HG03045 (cell line): ENCODE results near the gene GABBR2.
"Not testable (repeated sequence)": the region's sequence is repeated elsewhere in the genome, so short reads cannot be mapped to it uniquely, and the experiment has no call there.

Source experiments
- ATAC-seq: cut with Tn5 transposase; IDR thresholded peaks from one replicate; pipeline ENCODE4 v1.9.1; 2021; ENCODE audit warnings: mild to moderate bottlenecking, moderate library complexity; ENCODE audit not compliant: unreplicated experiment

Gene GABBR2

DNA sequence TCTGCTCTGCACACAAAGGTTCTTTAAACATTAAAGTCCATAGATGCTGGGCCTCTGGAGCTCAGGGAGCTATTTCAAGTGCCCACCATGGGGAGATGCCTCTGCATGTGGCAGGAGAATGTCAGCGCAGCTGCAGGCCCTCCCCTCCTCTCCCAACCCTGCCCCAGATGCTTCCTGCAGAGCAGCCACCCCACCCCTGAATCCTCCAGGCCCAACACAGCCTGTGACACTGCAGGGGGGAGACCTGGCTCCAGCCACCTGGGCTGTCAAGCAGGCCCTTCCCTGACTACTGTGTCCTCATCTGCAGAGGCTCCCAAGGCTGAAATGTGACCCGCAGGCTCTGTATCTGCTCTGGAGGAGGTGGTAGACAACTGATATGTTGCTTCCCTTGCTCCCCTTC lies 213.9 kb downstream of the GABBR2 start:
- ATAC-seq, result no peak

DNA sequence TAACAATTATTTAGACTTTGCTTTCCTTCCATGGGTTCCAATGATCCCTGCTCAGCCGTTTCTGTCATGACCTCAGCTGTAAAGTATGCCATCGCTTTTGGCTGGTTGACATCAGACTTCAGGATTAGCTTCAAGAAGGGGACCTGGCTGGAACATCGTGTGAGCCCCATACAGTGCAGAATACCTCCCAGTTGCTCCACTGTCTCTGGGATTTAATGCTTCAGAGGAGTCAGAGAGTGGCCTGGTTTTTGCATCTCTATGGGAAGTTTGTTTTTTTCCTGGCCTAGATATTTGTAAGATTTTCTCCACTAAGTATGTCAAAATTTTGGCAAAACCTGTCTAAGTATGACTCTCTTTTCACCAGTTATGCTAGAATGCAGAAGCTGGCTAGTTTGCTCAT lies 216.9 kb downstream of the GABBR2 start:
- ATAC-seq, result no peak

- no peak for ATAC-seq
Observed at GRCh38 chr9:98491231-98491651, 217.5 kb downstream of the GABBR2 start.

DNA sequence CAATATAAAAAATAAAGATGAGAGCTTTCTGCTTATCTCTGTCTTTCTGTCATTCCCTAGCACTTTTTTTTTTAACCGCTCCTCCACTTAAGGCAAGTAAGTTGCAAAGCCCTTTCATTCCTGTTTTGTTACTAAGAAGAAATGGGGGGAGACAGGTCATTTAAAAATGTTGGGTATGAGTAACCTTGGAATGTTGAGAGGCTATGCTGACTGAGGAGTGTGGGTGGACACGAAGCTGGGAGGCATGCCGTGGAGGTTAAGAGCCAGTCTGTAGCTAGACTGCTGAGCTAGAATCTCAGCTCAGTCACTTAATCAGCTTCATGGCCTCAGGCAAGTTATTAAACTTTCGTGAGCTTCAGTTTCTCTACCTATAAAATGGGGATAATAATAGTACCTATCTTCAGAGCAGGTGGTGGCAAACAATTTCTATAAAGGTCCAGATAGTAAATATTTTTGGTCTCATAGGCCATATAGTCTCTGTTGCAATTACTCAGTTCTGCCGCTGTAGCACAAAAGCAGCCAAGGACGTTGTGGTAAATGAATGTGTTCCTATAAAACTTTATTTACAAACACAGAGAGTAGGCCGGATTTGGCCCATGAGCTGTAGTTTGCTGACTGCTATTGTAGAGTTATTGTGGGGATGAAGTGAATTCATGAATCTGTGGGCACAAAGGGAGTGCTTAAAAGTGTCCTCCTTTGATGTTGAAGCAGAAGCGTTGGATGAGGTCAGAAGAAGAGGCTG lies 220.0 kb downstream of the GABBR2 start:
- ATAC-seq, result no peak

GRCh38 chr9:98485706-98486105 lies 223.0 kb downstream of the GABBR2 start:
- no peak for ATAC-seq

- no peak for ATAC-seq
Observed at GRCh38 chr9:98484162-98484561, 224.6 kb downstream of the GABBR2 start.

DNA sequence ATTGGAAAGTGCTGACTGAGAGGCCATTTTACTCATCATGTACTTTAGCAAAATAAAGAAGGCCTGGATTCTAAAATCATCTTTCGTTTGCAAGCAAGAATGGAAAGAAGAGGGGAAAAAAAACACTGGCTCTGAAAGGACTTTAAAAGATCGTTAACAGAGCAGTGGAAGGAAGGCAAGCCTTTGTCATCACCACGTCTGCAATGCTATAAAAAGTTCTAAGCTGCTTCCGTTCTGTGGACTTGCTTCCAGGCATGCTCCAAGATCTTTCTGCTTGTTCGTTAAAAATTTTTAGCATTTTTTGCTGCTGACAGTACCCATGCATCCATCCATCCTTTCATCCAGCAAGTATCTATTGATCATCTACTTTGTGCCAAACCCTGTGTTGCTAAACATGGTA lies 226.5 kb downstream of the GABBR2 start:
- no peak for ATAC-seq

- ATAC-seq, result no peak
Observed at GRCh38 chr9:98481676-98482075, 227.1 kb downstream of the GABBR2 start.

DNA sequence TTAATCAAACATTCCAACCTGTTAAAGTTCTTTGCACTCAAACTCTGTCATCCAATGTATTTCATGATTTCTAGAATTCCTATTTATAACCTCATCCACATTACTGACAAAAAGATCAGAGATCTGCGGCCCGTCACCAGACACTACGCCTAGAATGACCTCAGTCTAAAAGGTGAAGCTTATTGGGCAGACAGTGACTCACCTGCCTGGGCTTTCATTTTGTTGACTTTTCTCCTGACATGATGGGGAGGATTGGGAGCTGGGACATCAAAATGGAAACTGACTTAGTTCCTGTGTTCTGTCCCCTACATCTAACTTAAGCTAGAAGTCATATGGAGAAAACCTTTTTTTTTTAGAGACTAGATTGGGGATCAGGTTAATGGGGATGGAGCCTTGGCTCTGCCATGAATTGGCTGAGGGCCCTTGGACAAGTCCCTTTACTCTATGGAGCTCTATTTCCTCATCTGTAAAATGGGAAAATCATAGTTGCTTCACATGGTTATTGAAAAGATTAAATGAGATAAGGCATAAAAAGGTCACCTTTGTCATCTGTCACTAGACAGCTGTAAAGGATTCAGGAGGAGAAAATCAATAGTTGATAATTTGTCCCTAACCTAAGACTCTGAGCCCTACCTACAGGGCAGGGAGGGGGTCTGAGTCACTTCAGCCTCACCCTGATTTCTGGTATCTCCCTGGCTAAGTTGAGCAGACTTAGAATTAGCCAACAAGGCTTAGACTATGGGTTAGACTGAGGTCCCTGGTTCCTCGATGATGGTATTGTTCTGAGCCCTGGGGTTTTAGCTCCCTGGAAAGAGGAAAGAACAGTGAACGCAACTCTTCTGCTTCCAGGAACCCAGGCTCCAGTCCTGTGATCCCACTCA lies 228.5 kb downstream of the GABBR2 start:
- ATAC-seq, result no peak

- ATAC-seq, result no peak
Observed at GRCh38 chr9:98479449-98479848, 229.3 kb downstream of the GABBR2 start.

- ATAC-seq, result no peak
Observed at GRCh38 chr9:98477884-98478283, 230.9 kb downstream of the GABBR2 start.

- ATAC-seq, result no peak
Observed at GRCh38 chr9:98472216-98472615, 236.5 kb downstream of the GABBR2 start.

DNA sequence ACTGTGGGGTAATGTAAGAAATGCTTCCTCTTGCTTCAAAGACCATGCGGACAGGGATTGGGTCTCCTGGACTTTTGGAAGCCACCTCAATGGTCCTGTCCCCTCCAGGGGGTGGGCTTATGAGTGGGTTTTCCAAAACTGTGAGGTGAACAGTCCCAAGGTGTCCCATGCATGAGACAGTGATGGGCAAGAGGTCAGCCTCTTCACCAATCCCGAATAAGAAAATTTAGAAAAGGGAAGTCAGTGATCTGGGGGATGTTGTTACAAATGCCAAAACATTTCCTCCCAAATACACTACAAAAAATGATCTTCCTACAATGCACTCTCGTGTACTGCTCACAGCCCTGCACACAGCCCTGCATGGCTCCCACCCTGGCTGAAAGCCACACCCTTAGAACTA lies 237.6 kb downstream of the GABBR2 start:
- no peak for ATAC-seq

DNA sequence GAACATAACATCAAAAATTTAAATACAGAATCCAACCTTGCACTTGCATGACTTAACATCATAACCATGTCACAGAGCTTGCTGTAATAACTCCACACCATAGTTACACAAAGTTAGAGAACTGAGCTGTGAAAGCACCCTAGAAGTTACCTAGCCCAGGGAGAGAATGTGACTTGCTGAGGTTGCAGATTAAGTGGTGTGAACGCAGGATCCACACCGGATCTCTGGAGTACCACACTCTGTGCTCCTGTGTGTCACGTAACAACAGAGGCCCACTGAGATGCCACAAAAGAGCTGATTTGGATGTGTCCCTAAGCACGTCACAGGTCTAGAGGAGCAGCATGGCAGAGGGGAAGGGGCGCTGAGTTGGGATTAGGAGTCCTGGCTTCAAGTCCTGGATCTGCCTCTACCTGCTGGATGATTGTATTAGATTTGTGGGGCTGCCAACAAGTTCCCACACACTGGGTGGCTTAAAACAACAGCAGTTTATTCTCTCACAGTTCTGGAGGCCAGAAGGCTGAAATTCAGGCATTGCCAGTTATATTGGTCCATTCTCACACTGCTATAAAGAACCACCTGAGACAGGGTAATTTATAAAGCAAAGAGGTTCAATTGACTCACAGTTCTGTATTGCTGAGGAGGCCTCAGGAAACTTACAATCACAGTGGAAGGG lies 240.0 kb downstream of the GABBR2 start:
- ATAC-seq, result no peak

- ATAC-seq, result no peak
Observed at GRCh38 chr9:98465799-98466198, 242.9 kb downstream of the GABBR2 start.

GRCh38 chr9:98464156-98464690 lies 244.5 kb downstream of the GABBR2 start:
- ATAC-seq, result not testable (repeated sequence)

DNA sequence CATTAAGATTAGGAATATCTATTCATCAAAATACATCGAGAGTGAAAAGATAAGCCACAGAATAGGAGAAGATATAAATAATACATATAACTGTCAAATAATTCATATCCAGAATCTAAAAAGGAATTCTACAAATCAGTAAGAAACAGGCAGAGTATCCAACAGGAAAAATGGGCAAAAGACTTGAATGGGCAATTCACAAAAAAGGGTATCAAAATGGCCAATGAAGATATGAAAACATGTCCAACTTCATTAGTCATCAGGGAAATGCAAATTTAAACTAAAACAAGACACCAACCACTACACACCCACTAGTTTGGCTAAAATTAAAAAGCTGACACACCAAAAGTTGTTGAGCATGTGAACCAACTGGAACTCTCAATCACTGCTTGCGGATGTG lies 246.4 kb downstream of the GABBR2 start:
- ATAC-seq, result no peak

GRCh38 chr9:98460704-98461103 lies 248.0 kb downstream of the GABBR2 start:
- ATAC-seq, result no peak

DNA sequence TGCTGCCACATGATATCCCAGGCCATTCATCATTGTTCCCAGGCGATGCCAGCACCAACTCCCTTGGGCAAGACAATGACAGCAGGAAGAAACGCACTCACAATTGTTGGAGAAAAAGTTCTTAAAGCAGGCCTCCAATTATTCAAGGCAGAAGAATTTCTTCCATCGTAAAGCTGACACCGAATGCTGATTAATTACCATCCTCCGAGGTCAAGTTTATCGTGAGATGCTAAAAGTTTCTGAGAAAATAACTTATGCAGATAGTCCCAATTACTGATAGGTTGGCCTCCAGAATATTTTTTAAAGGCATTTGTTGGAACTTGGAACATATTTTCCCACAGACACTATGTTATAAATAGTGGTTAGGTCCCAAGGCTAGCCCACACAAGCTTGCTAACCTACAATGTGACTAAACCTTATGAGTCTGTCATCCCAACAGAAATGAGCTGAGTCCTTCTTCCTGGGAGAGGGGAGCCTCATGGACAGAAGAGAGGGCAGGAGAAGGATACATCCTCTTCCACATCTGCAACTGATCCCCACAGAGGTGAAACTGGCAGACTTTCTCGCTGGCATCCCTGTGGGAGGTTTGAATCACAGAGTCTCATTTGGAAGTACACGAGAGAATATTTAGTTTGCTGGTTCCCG lies 250.9 kb downstream of the GABBR2 start:
- no peak for ATAC-seq

GRCh38 chr9:98456156-98456613 lies 252.6 kb downstream of the GABBR2 start:
- no peak for ATAC-seq
